HepG2 (cell line): ENCODE measurements around the gene MOXD1. TPM values are rescaled to one million over a fixed set of nuclear protein-coding genes. Genes with fewer than 3 reads are reported as not detected.
"Not testable (repeated sequence)": the region's sequence is repeated elsewhere in the genome, so short reads cannot be mapped to it uniquely, and the experiment has no call there.

ENCODE experiments used
- ATAC-seq: fragments of 200-7000 bp; cut with Tn5 transposase; 3 replicates; pipeline ENCODE4 v1.9.1; 2020; ENCODE audit warnings: mild to moderate bottlenecking, moderate library complexity
- BruUV-seq: library from RNA; stranded (reverse); fragments of 400-500 nt; replicated peaks from 2 replicates; lab custom pipeline; 2021; lab: Mats Ljungman, UMichigan
- CTCF ChIA-PET: fragments of 300-600 bp; formaldehyde crosslinking; extraction: SDS; loops from one replicate; lab custom pipeline; 2021; ENCODE audit warnings: low total read pairs, inconsistent platforms, low intra/inter-chr PET ratio; lab: Yijun Ruan, JAX
- POLR2A ChIA-PET: fragments of 350-600 bp; sonication (Branson Sonifier 250); formaldehyde crosslinking; loops from one replicate; lab custom pipeline; 2020; ENCODE audit warnings: antibody characterized with exemption, inconsistent platforms; lab: Yijun Ruan, JAX
- DNase-seq: peaks from one replicate; pipeline ENCODE4 v3.0.0-alpha.2; 2015; ENCODE audit warnings: low spot score
- FAIRE-seq: peaks from 3 replicates; lab custom pipeline; 2011; peaks lifted over from hg19 to GRCh38; lab: Jason Lieb, UNC
- H2AFZ ChIP-seq: one replicate; pipeline ENCODE4 v1.6.1; 2011; ENCODE audit warnings: low read length, inconsistent platforms
- H3K27ac ChIP-seq: fragments of 300-600 bp; 3 replicates; pipeline ENCODE4 v1.8.0; 2011; ENCODE audit warnings: mixed run types, mild to moderate bottlenecking, mixed read lengths, low read length, inconsistent platforms; ENCODE audit not compliant: insufficient read depth; ENCODE audit errors: extremely low read length
- H3K27me3 ChIP-seq, 2 experiments: fragments of 200-600 bp in 1 of 2; 2 replicates in 1 of 2; 3 replicates in 1 of 2; pipeline versions ENCODE4 v1.6.0 to v1.8.0; 2011; ENCODE audit warnings: low read length in 2 of 2, mild to moderate bottlenecking in 2 of 2, moderate library complexity in 2 of 2, inconsistent platforms in 1 of 2; ENCODE audit not compliant: insufficient read depth in 2 of 2, control insufficient read depth in 1 of 2
- H3K36me3 ChIP-seq, 2 experiments: fragments of 200-600 bp in 1 of 2; replicated peaks in 1 of 2; 2 replicates in 1 of 2; 3 replicates in 1 of 2; pipeline versions ENCODE4 v1.5.1 to v1.8.0; 2011; ENCODE audit warnings: low read length in 2 of 2, inconsistent platforms in 1 of 2; ENCODE audit not compliant: insufficient read depth in 2 of 2, control insufficient read depth in 1 of 2
- H3K4me1 ChIP-seq: 2 replicates; pipeline ENCODE4 v1.5.1; 2012; ENCODE audit warnings: low read length, inconsistent platforms; ENCODE audit not compliant: insufficient read depth
- H3K4me2 ChIP-seq: 2 replicates; pipeline ENCODE4 v1.6.0; 2011; ENCODE audit warnings: low read depth, low read length, inconsistent platforms
- H3K4me3 ChIP-seq, 3 experiments: fragments of 200-600 bp in 1 of 3; sonication (generic), shearing (Covaris generic) in 1 of 3; replicated peaks in 1 of 3; 2 replicates each; pipeline ENCODE4 v1.5.1; 2011 to 2016; ENCODE audit warnings: low read length in 3 of 3, inconsistent platforms in 2 of 3, low read depth in 2 of 3, mild to moderate bottlenecking in 2 of 3, control low read depth in 1 of 3, mixed read lengths in 1 of 3; ENCODE audit not compliant: insufficient read depth in 1 of 3
- H3K79me2 ChIP-seq: one replicate; pipeline ENCODE4 v1.6.1; 2011; ENCODE audit warnings: low read length, inconsistent platforms; ENCODE audit not compliant: insufficient read depth
- H3K9ac ChIP-seq: 2 replicates; pipeline ENCODE4 v1.6.0; 2011; ENCODE audit warnings: mild to moderate bottlenecking, low read depth, low read length, inconsistent platforms; ENCODE audit not compliant: insufficient read depth
- H3K9me3 ChIP-seq: 2 replicates; pipeline ENCODE4 v1.5.1; 2012; ENCODE audit warnings: mild to moderate bottlenecking, low read length
- H4K20me1 ChIP-seq: 2 replicates; pipeline ENCODE4 v1.6.0; 2011; ENCODE audit warnings: inconsistent platforms, mild to moderate bottlenecking, low read length, moderate library complexity; ENCODE audit not compliant: insufficient read depth
- MAFK ChIP-seq, 2 experiments: IDR thresholded peaks in 1 of 2; conservative IDR thresholded peaks in 1 of 2; 2 replicates each; pipeline ENCODE4 v1.6.1; 2011; ENCODE audit warnings: improper control_type of control experiment in 2 of 2, low read length in 2 of 2
- NFE2L2 ChIP-seq: fragments of 150-350 bp; IDR thresholded peaks from 2 replicates; pipeline ENCODE4 v1.6.1; 2014; ENCODE audit warnings: low read length
- TCF7 ChIP-seq: sonication (generic); IDR thresholded peaks from 2 replicates; pipeline ENCODE4 v1.6.1; 2016; ENCODE audit warnings: antibody characterized with exemption, low read depth
- ZBTB43 ChIP-seq: sonication (generic); formaldehyde crosslinking; conservative IDR thresholded peaks from 2 replicates; pipeline ENCODE4 v1.4.0; 2020; ENCODE audit warnings: missing genetic modification reagents
- ZMYM2 ChIP-seq: sonication (generic); formaldehyde crosslinking; IDR thresholded peaks from 2 replicates; pipeline ENCODE4 v1.8.0; 2022; ENCODE audit warnings: mild to moderate bottlenecking, missing genetic modification reagents
- ZNF24 ChIP-seq: fragments of 450-650 bp; IDR thresholded peaks from 2 replicates; pipeline ENCODE4 v1.6.1; 2017; ENCODE audit warnings: antibody characterized with exemption, mild to moderate bottlenecking
- WGBS: methylation state at CpG from one replicate; pipeline ENCODE4 v1.1.6; 2017; ENCODE audit warnings: low lambda C conversion rate; 5-methylcytosine and 5-hydroxymethylcytosine counted together
- in situ Hi-C: cut with HindIII; loops from 2 replicates; pipeline ENCODE4 v1.10.0; 2017; ENCODE audit warnings: low pct_unique_long_range_greater_than_20kb; ENCODE audit not compliant: extremely low pct_ligation_motif_present
- intact Hi-C: fragments of 100-400 bp; cut with micrococcal nuclease; formaldehyde crosslinking; loops from one replicate; pipeline ENCODE4 v1.10.0; 2022; ENCODE audit not compliant: unreplicated experiment
- polyA plus RNA-seq, 8 experiments: library from polyadenylated mRNA; depleted of rRNA in 3 of 8; stranded (reverse) in 7 of 8; unstranded in 1 of 8; fragments of >200 nt; fragmentation: Illumina TruSeq in 4 of 8; extraction: Trizol in 4 of 8; gene quantifications; 2 replicates each; pipeline versions ENCODE4 v1.2.1 to v1.2.3, GENCODE V29; 2011 to 2016; ENCODE audit warnings: low read depth in 4 of 8, missing spikeins in 1 of 8, mixed read lengths in 1 of 8; ENCODE audit not compliant: insufficient read depth in 1 of 8
- total RNA-seq, 5 experiments: library from RNA; depleted of rRNA; stranded (reverse); fragments of >200 nt; fragmentation: Illumina TruSeq; extraction: Trizol; gene quantifications; 2 replicates each; pipeline ENCODE4 v1.2.3, GENCODE V29; 2016; ENCODE audit warnings: low read depth in 1 of 5
- TF ChIP-seq, protein P1 (sequence below): IDR thresholded peaks from 2 replicates; pipeline ENCODE4 v1.6.1; 2016; ENCODE audit warnings: low read depth, missing genetic modification reagents, missing compliant biosample characterization

The MOXD1 gene
- total and polyA plus RNA-seq, 2 of the 13 experiments (the other 11 are each of a cell fraction or from before 2014, with no cell fraction given) = 0.03 TPM; not detected in 1

GRCh38 chr6:132354517-132355167, 46.6 kb downstream of the MOXD1 start:
- Histone ChIP-seq H3K4me3 (no peak overlapping the region), H3K79me2 (no peaks in the 10 kb centered on the region), H3K36me3 (no peaks in the 10 kb centered on the region), H3K4me1 (no peaks in the 10 kb centered on the region), H3K27ac (no peak overlapping the region), H3K9ac (no peak overlapping the region), H4K20me1 (no peaks in the 10 kb centered on the region), H3K27me3 (no peaks in the 10 kb centered on the region), H2AFZ (no peak overlapping the region), H3K4me2 (no peak overlapping the region), H3K9me3 (no peaks in the 10 kb centered on the region)
- no peak for TF ChIP-seq ZNF24
- TF ChIP-seq, protein P1, sequence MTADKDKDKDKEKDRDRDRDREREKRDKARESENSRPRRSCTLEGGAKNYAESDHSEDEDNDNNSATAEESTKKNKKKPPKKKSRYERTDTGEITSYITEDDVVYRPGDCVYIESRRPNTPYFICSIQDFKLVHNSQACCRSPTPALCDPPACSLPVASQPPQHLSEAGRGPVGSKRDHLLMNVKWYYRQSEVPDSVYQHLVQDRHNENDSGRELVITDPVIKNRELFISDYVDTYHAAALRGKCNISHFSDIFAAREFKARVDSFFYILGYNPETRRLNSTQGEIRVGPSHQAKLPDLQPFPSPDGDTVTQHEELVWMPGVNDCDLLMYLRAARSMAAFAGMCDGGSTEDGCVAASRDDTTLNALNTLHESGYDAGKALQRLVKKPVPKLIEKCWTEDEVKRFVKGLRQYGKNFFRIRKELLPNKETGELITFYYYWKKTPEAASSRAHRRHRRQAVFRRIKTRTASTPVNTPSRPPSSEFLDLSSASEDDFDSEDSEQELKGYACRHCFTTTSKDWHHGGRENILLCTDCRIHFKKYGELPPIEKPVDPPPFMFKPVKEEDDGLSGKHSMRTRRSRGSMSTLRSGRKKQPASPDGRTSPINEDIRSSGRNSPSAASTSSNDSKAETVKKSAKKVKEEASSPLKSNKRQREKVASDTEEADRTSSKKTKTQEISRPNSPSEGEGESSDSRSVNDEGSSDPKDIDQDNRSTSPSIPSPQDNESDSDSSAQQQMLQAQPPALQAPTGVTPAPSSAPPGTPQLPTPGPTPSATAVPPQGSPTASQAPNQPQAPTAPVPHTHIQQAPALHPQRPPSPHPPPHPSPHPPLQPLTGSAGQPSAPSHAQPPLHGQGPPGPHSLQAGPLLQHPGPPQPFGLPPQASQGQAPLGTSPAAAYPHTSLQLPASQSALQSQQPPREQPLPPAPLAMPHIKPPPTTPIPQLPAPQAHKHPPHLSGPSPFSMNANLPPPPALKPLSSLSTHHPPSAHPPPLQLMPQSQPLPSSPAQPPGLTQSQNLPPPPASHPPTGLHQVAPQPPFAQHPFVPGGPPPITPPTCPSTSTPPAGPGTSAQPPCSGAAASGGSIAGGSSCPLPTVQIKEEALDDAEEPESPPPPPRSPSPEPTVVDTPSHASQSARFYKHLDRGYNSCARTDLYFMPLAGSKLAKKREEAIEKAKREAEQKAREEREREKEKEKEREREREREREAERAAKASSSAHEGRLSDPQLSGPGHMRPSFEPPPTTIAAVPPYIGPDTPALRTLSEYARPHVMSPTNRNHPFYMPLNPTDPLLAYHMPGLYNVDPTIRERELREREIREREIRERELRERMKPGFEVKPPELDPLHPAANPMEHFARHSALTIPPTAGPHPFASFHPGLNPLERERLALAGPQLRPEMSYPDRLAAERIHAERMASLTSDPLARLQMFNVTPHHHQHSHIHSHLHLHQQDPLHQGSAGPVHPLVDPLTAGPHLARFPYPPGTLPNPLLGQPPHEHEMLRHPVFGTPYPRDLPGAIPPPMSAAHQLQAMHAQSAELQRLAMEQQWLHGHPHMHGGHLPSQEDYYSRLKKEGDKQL = no peak
- TF ChIP-seq TCF7 = no peak
- 0 out of 4 replicates have a peak, but pooled peaks of 1 of the 2 experiments have one; percentile 6 for TF ChIP-seq MAFK (conservative IDR thresholded peaks at IDR 0.05 in 1 of 2, IDR thresholded peaks at IDR 0.05 in 1 of 2; ENCODE audit: low read length in 2 of 2)
- TF ChIP-seq ZBTB43 = no peak
- TF ChIP-seq ZMYM2 (CRISPR knock-in tag) = no peak
- TF ChIP-seq NFE2L2 = peak; percentile 68; the same call in 1 of the 2 replicates
- in situ Hi-C loops = no loop called here
- FAIRE-seq (no peak), DNase-seq (no peak), ATAC-seq (no peak)
- intact Hi-C loops = no loop called here
- no TSS peak for BruUV-seq
- ChIA-PET CTCF (no interaction called here), POLR2A (no interaction called here)
- WGBS = 45% methylated on average over 7 of the region's 7 CpGs

DNA sequence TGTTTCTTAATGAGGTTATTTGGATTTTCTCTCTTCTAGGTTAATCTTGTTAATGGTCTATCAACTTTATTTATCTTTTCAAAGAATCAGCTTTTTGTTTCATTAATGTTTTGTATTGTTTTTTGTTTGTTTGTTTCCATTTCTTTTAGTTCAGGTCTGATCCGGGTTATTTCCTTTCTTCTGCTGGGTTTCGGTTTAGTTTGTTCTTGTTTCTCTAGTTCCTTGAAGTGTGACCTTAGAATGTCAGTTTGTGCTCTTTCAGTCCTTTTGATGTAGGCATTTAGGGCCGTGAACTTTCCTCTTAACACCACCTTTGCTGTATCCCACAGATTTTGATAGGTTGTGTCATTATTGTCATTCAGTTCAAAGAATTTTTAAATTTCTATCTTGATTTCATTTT, 49.3 kb downstream of the MOXD1 start:
- H3K79me2 ChIP-seq, H3K27me3 ChIP-seq, ATAC-seq, H3K4me1 ChIP-seq, H3K9ac ChIP-seq, H3K27ac ChIP-seq, CTCF ChIA-PET, H3K9me3 ChIP-seq, BruUV-seq, H2AFZ ChIP-seq, H3K4me3 ChIP-seq, H4K20me1 ChIP-seq, in situ Hi-C loops, POLR2A ChIA-PET, H3K36me3 ChIP-seq, intact Hi-C loops, FAIRE-seq, H3K4me2 ChIP-seq, DNase-seq: not testable (repeated sequence)
- WGBS = 4% methylated on average over 3 of the region's 3 CpGs
